Activated T-cell treated with anti-CD3 and anti-CD28 coated beads, Interleukin-2, amount 50 U/mL, for 24 hours (primary cell): ENCODE data around the gene TMEM135.

Source experiments
- DNase-seq: peaks from one replicate; pipeline ENCODE4 v3.0.0-alpha.2; 2020
- H3K27ac Mint-ChIP-seq: 2 replicates; pipeline ENCODE4 v1.8.0; 2020; ENCODE audit warnings: mild to moderate bottlenecking, mixed read lengths
- H3K27me3 Mint-ChIP-seq: 2 replicates; pipeline ENCODE4 v1.8.0; 2020; ENCODE audit warnings: mixed read lengths
- H3K36me3 Mint-ChIP-seq: 2 replicates; pipeline ENCODE4 v1.8.0; 2020; ENCODE audit warnings: low read depth, mixed read lengths
- H3K4me1 Mint-ChIP-seq: 2 replicates; pipeline ENCODE4 v1.8.0; 2020; ENCODE audit warnings: low read depth, mixed read lengths
- H3K4me3 Mint-ChIP-seq: 2 replicates; pipeline ENCODE4 v1.8.0; 2020; ENCODE audit warnings: mild to moderate bottlenecking, moderate library complexity, mixed read lengths
- H3K9me3 Mint-ChIP-seq: 2 replicates; pipeline ENCODE4 v1.8.0; 2020; ENCODE audit warnings: mixed read lengths

The TMEM135 gene

DNA sequence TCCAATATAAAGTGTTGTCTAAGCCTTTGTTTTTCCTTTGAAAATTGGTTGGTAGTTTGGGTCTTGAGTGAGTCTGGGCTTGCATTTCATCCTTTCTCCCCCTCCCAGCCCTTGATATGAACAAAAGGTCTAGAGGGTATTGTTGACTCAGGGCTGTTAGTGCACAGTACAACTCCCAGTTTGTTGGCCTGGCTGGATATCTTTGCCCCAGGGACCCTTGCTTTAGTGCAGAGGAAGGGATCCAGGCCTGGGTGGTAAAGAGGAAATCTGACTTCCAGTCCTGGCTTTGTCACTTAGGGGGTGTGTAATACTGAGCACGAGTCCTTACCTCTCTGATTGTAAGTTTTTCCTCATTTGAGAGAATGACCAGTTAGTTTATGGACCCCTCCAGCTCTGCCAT lies 330.4 kb downstream of the TMEM135 start:
- Mint-ChIP-seq H3K27me3 (peaks cover 20% of the 10 kb centered on the region), H3K4me3 (no peak overlapping the region), H3K4me1 (no peaks in the 10 kb centered on the region), H3K36me3 (no peaks in the 10 kb centered on the region), H3K27ac (no peak overlapping the region), H3K9me3 (no peaks in the 10 kb centered on the region)
- DNase-seq, result no peak

DNA sequence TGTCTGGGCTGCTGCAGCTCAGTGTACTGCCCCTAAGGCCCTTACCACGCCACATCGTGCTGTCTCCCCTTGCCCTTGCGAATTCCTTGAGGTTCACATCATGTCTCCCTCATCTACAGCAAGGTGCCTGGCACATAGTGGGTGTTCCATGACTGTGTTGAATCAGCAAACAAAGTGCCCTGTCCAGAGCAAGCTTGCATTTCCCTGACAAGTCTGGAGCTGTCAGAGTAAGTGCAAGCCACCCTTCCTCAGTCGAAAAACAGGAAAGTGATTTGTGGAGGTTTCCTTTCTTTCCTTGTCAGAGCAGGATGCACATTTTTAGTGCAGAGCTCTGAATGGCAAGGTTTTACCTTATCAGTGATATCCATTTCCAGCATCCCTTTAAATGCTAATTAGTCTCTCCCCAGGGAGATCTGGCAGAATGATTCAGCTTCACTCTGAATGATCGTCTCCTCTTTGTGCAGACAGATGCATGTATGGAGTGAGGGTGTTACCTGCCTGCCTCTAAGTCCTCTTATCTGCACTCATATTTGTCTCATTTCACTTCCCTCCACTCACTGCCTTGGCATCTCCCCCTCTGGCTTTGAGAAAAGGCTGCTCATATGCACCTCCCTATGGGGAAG lies 331.2 kb downstream of the TMEM135 start:
- no peaks in the 10 kb centered on the region for H3K4me1 Mint-ChIP-seq
- H3K9me3 Mint-ChIP-seq, result no peaks in the 10 kb centered on the region
- peaks cover 20% of the 10 kb centered on the region for H3K27me3 Mint-ChIP-seq
- no peak for DNase-seq
- H3K4me3 Mint-ChIP-seq, result no peak overlapping the region
- H3K36me3 Mint-ChIP-seq, result no peaks in the 10 kb centered on the region
- H3K27ac Mint-ChIP-seq, result no peak overlapping the region

DNA sequence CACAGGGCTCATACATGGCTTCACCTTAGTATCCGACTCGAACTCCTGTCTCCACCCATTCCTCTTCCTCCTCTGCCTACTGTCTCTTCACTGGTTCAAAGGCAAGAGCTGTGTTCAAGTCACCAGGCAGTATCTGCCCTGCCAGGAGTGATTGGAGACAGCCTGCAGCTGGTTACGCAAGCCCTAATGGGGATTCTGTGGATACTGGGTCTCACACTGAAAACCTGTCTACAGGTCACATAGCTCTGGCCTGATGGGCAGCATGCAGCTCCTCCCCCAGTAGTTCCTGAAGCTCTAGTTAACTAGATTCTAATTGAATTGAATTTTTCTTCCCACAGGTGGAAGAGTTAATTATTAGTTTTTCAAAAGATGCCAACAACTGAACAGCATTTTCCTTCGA lies 332.2 kb downstream of the TMEM135 start:
- Mint-ChIP-seq H3K4me1 (no peaks in the 10 kb centered on the region), H3K9me3 (no peaks in the 10 kb centered on the region), H3K27ac (no peak overlapping the region), H3K27me3 (peaks cover 20% of the 10 kb centered on the region), H3K36me3 (no peaks in the 10 kb centered on the region), H3K4me3 (no peak overlapping the region)
- DNase-seq, result no peak

DNA sequence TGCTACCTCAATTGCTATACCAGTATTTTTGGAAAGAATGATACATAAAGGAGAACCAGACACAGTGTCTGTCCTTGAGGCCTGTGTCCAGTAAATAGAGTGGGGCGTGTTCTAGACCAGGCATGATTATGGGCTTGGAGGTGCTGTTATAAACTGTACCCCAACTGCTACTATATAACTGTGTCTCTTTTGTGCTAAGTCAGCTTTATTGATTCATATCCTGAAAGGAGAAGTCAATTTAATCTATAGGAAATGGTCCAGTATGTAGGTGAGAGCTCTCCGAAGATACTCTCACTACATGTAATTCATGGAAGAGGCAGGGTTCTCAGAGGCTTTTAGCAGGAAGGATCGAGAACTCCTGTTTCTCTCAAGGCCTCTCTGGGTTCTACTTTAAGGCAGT lies 334.3 kb downstream of the TMEM135 start:
- no peaks in the 10 kb centered on the region for H3K4me1 Mint-ChIP-seq

More for the DNA sequence above, 334.3 kb downstream of the TMEM135 start:
- no peak for DNase-seq
- no peak overlapping the region for H3K27ac Mint-ChIP-seq
- peaks cover 22% of the 10 kb centered on the region for H3K27me3 Mint-ChIP-seq
- H3K4me3 Mint-ChIP-seq, result no peak overlapping the region
- H3K36me3 Mint-ChIP-seq, result no peaks in the 10 kb centered on the region
- no peaks in the 10 kb centered on the region for H3K9me3 Mint-ChIP-seq
